PFSK-1 (cell line): ENCODE results near the gene TELO2.

ENCODE experiments used
- POLR2AphosphoS5 ChIP-seq: IDR thresholded peaks from 2 replicates; pipeline ENCODE4 v1.6.1; 2012; ENCODE audit warnings: low read depth, mild to moderate bottlenecking, control low read depth, low read length, moderate library complexity
- SIN3A ChIP-seq: IDR thresholded peaks from 2 replicates; pipeline ENCODE4 v1.6.1; 2012; ENCODE audit warnings: mild to moderate bottlenecking, low read length, moderate library complexity, borderline replicate concordance; ENCODE audit not compliant: insufficient read depth
- TF ChIP-seq, protein P1 (sequence below), 2 experiments: IDR thresholded peaks; 2 replicates each; pipeline versions ENCODE4 v1.6.1 to v1.8.0; 2011 to 2012; ENCODE audit warnings: low read depth in 2 of 2, low read length in 2 of 2, control low read depth in 1 of 2, inconsistent platforms in 1 of 2, mild to moderate bottlenecking in 1 of 2, moderate library complexity in 1 of 2; ENCODE audit not compliant: insufficient read depth in 1 of 2

DNA sequence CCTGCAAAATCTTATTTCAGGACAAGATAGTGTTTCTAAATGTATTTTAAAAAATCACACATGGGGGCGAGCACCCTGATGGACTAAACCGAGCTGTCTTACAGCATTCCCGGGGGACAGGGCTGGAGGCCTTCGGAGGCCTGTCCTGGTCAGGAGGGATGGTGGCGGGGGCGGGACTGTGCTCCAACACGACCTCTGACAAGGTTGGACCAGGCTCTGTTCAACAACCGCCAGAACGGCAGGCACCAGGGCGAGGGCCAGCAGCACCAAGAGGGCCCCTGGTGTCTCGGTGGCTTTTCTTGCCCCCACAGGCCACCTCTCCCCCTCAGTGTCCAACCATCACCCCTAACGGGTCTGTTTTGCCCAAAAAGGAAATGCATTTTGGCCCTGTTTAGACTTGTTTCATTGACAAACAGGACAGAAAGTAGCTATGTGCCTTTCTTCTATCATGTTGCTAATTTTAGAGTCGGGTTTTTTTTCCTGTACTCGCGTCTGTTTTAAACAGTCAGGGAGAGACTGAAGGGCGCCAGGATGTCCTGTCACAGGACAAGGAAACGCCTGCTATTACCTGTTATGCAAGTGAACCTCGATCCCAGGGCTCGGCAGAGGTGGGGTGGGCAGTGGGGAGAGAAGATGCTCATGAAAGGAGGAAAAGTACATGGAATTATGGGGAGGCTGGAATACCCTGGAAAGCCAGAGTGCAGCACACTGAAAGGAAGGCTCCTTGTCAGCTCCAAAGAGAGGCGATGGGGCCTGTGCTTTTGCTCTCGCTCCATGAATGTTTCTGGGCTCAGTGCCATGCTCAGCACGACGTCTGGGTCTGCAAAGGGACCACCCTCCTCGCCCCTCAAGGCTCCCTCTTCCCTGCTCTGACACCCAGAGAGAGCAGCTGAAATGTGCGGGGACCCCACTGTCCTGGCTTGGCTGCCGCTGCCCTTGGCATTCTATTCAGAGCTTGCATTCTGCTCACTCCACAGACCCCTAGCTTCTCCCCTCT lies 52.2 kb downstream of the TELO2 start:
- TF ChIP-seq, protein P1, sequence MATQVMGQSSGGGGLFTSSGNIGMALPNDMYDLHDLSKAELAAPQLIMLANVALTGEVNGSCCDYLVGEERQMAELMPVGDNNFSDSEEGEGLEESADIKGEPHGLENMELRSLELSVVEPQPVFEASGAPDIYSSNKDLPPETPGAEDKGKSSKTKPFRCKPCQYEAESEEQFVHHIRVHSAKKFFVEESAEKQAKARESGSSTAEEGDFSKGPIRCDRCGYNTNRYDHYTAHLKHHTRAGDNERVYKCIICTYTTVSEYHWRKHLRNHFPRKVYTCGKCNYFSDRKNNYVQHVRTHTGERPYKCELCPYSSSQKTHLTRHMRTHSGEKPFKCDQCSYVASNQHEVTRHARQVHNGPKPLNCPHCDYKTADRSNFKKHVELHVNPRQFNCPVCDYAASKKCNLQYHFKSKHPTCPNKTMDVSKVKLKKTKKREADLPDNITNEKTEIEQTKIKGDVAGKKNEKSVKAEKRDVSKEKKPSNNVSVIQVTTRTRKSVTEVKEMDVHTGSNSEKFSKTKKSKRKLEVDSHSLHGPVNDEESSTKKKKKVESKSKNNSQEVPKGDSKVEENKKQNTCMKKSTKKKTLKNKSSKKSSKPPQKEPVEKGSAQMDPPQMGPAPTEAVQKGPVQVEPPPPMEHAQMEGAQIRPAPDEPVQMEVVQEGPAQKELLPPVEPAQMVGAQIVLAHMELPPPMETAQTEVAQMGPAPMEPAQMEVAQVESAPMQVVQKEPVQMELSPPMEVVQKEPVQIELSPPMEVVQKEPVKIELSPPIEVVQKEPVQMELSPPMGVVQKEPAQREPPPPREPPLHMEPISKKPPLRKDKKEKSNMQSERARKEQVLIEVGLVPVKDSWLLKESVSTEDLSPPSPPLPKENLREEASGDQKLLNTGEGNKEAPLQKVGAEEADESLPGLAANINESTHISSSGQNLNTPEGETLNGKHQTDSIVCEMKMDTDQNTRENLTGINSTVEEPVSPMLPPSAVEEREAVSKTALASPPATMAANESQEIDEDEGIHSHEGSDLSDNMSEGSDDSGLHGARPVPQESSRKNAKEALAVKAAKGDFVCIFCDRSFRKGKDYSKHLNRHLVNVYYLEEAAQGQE (IDR thresholded peaks at IDR 0.05; ENCODE audit: insufficient read depth in 1 of 2, low read depth in 2 of 2, low read length in 2 of 2) = no peak
- no peak for TF ChIP-seq SIN3A
- no peak for TF ChIP-seq POLR2AphosphoS5
